Activated CD4-positive, alpha-beta T cell treated with anti-CD3 and anti-CD28 coated beads, Interleukin-2, amount 50 U/mL, for 16 hours (primary cell): Measurements from ENCODE around the gene KCNK3.
"Not testable (repeated sequence)": the region's sequence is repeated elsewhere in the genome, so short reads cannot be mapped to it uniquely, and the experiment has no call there.

Experiments used
- DNase-seq: peaks from one replicate; pipeline ENCODE4 v3.0.0-alpha.2; 2020

Gene KCNK3

DNA sequence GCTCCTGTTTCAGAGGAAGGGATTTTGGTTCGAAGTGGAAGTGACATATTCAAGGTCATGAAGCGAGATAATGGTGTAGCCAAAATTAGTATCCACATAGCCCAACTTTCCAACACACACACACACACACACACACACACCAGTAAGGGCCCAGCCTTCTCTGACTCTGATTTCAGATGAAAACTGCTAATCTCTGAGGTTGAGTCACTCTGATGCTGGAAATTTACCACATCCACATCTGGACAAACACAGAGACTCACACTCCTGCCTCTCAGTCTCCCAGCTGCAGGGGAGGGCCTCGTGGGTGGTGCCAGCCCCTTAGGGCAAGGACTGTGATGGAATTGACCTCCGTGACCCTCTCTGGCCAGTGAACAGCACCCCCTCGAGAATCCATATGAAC is 42.6 kb downstream of the KCNK3 start:
- no peak for DNase-seq

DNA sequence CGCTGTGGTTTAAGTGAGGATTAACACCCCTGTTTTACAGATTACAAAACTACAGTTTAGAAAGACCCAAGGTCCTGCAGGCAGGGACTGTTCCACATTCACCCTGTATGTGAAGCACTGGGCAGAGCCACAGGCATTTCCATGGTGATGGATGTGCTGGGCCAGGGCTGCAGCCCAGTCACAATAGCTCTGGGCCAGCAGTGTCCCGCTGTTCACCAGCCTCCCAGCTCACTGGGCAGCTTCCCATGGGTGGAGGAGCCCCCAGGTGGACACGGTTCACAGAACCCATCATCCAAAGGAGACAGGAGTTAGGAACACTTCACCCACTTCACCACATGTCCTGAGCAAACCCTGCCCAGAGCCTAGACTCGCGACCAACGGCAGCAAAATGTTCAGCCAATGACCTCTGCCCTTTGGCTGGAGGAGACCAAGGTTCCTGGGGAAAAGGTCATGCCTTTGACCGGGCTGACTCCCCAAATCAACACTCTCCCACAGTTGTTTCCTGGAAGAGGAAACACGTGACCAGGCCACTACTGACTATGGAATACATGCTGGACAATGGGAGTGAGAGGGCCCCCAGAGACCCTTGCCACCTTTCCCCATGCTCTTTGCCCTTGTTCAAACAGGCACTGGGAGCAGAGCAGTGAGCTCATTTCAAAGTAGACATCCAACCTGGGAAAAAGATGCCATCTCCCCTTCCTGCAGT is 43.5 kb downstream of the KCNK3 start:
- no peak for DNase-seq

DNA sequence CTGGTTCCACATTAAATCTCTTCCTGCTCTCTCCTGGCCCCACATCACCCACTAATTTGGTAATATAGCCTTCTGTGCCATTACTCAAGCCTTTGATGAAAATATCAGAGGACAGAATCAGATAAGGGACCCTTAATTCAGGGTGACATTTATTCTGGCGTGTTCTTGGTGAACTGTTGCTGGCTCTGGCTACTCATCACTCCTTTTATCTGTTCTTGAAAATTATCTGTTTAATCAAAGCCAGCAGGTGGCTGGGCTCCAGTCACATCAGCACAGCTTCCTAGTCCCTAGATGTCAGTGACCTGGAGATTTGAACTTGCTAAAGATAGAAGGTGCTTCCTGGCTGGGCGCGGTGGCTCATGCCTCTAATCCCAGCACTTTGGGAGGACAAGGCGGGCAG is 44.7 kb downstream of the KCNK3 start:
- DNase-seq, result no peak

DNA sequence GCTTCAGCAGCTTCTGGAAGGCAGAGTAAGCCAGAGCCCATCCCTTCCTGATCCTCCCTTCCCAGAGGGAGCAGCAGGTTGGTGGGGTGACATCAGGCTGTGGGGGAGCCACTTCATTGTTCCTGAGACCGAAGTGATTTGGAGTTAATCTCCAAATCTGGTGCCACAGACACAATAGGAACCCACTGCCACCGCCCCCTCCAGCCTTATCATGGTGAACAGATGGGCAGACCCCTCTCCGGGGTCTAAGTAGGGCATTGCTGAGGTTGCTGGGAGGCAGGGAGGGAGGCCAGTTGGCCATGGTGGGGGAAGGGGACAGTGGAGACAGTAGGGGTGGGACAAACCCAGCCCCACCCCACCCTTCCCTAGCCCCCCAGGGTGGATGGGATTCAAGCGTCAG is 46.0 kb downstream of the KCNK3 start:
- no peak for DNase-seq

DNA sequence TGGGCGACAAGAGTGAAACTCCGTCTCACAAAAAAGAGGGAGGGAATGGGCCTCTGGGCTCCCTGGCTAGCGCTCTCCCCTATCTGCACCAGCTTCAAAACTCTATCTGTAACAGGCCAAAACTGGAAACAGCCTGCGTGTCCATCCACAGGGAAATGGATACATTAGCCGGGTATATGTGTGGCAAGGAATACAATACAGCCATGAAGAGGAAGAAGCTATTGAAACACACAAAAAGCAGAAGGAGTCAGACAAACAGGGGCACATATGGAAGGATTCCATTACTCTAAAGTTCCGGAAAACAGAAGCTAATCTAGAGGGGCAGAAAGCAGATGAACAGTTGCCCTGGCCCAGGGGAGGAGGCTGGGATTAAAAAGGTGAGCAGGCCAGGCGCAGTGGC is 47.0 kb downstream of the KCNK3 start:
- no peak for DNase-seq

DNA sequence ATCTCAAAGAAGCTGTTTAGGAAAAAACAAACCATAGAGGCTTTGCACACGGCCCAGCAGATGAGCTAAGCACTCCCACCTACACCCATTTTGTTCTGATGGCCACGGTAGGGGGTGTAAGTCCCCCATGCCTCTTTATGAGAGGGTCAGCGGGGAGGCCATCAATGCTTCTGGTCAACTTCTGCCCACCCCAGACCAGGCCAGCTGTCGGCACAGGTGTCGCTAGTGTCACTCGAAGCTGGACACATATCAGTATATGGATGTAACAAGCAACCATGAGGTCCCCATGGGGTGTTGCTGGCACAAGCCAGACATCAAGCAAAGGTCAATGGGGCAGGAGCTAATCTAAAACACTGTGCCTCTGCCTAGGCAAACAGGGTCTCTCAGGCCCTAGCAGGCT is 47.8 kb downstream of the KCNK3 start:
- DNase-seq, result no peak

DNA sequence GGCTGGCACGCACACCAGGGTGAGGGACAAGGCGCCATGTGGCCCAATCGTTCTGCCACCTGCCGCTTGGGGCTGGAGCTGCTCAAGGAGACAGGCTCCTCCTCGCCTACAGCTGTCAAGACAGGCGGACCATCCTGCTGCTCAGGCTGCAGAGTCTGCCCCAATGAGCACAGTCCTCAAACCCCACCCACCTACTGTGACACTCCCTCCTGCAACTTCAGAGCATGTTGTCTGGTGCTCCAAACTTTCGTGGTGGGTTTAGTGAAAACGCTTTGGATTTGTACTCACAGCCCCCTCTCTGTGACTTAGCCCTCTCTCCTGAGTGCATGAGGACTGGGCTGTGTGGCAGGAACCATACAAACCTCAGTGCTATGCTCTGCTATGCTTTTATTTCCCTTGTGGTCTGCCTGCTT is 48.4 kb downstream of the KCNK3 start:
- no peak for DNase-seq

DNA sequence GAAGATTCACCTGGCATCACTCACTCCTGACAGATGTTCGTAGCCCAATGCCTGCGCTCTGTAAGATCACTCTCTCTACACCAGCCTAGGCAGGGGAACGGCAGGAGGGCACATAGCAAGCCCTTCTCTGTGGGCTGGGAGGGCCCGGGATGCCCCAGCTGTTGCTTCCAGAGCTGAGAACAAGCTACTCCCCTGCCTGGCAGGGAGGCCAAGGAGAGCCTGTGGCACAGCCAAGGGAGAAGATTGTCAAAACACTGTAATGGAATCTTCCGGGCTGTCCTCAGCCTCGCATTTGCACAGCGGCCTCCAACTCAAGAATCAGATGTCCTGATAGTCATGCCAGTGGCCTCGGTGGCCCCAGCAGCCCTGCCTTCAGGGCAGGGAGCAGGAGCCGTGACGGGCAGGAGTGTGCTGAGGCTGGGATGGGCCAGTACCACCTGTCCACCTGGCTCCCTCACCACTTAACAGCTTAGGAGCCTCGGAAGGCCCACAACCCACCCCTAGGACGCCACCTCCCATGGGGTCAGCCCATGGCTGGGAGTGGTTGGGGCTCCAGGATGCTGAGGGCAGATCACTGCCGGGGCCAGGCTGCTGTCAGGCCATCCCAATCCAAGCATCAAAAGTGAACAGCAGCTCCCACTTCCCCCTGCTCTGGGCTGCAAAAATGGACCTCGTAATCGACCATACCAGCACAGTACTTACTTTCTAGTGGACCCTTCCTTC is 49.7 kb downstream of the KCNK3 start:
- no peak for DNase-seq

DNA sequence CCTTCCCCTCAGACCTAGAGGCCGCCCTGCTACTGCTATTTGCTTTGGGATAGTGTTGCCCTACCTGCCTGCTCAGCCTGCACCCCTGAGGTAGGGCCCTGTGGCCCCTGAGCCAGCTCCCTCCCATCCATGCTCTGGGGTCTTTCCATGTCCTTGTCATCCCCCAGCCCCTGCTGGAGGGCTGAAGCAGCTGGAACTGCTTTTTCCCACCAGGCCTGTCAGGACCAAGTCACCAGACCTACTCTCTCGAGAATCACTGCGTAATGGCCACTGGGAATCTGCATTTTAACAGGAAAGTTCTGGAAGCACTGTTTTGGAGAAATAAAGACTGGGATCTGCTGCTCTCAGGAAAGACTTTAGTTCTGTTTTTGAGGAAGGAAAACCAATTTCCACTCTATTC is 51.3 kb downstream of the KCNK3 start:
- no peak for DNase-seq

DNA sequence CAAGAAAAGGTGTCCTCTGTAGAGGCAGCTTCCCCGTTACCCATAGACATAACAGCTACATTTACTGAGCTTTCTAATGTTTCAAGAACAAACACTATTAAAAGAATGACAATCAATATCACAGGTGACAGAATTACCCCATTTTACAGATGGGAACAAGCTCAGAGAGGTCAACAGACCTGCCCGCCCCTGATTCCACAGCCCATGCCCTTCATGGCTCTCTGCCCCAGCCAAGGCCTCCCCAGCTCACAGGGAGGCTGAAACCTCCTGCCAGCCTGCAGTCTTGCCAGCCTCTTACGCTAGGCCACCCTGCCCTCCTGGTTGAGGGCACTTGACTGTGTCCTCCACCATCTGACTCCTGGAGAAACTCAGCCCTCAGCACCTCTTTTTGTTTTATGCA is 52.4 kb downstream of the KCNK3 start:
- no peak for DNase-seq

DNA sequence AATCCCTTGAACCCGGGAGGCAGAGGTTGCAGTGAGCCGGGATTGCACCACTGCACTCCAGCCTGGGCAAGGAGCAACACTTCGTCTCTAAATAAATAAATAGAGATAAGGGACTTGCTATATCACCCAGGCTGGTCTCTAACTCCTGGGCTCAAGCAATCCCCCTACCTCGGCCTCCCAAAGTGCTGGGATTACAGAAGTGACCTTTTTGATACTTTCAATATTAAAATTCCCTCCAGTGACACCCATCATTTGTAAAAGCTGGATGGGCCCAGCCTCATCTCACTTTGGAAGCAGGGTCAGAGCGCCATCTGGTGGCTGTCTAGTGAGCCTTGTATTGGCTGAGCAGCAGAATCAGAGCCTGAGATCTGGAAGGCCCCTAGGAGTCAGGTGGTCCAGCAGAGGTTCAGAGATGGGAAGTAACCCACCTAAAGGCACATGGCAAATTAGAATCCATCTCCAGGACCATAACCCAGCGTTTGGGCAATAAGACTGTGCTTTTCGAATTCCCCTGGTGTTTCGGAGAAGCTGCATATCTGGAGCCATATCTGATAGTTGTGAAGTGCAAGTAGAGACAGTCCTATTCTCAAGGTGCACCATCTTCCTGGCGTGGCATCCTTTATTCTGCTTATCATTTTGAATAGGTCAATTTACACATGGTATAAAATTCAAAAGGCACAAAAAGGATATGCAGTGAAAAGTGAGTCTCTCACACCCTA is 53.2 kb downstream of the KCNK3 start:
- DNase-seq, result peak; percentile 77

DNA sequence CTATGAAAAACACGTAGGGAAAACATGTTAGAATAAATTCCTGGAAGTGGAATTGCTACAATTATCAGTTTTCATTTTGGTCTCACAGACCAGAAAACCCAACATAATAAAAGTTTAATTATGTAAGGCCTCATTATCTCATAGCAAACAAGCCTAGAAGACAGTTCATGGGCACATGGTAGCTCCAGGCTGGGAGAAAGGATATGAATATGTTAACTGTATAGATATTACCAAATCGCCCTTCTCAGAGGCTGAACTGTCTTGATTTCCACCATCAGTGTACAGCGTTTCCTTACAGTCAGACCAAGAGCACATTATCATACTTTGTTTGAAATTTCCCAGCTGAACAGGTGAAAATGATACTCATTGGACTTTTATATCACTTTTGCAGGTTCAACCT is 54.4 kb downstream of the KCNK3 start:
- DNase-seq, result no peak

DNA sequence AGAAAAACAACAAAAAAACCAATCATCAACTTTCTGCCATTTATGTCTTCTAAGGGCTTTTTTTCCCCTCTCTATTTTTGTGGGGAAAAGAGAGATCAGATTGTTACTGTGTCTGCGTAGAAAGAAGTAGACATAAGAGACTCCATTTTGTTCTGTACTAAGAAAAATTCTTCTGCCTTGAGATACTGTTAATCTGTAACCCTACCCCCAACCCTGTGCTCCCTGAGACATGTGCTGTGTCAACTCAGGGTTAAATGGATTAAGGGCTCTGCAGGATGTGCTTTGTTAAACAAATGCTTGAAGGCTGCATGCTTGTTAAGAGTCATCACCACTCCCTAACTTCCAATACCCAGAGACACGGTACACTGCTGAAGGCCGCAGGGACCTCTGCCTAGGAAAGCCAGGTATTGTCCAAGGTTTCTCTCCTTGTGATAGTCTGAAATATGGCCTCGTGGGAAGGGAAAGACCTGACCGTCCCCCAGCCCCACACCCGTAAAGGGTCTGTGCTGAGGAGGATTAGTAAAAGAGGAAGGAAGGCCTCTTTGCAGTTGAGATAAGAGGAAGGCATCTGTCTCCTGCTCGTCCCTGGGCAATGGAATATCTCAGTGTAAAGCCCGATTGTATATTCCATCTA is 57.4 kb downstream of the KCNK3 start:
- not testable (repeated sequence) for DNase-seq

DNA sequence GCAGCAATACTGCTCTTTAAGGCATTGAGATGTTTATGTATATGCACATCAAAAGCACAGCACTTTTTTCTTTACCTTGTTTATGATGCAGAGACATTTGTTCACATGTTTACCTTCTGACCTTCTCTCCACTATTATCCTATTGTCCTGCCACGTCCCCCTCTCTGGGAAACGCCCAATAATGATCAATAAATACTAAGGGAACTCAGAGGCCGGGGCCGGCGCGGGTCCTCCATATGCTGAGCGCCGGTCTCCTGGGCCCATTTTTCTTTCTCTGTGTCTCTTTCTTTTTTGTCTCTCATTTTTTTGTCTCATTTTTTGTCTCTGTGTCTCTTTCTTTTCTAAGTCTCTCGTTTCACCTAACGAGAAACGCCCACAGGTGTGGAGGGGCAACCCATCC is 57.9 kb downstream of the KCNK3 start:
- DNase-seq, result not testable (repeated sequence)

DNA sequence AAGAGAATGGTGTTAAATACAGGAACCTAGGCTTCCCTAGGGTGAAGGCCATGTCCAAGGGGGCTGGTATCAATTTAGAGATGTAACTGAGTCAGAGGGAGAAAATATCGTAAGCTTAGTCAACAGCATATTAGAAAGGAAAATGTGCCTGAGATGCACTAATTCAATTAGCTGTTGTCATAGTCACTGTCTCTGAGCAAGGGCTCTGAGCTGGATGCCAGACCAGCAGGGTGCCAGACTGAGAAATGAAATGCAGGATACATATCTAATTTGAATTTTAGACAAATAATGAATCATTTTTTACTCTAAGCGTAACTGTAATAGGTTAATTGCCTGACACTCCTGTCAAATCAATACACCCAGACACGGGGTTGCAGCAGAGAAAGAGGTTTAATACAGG is 60.1 kb downstream of the KCNK3 start:
- DNase-seq, result no peak

DNA sequence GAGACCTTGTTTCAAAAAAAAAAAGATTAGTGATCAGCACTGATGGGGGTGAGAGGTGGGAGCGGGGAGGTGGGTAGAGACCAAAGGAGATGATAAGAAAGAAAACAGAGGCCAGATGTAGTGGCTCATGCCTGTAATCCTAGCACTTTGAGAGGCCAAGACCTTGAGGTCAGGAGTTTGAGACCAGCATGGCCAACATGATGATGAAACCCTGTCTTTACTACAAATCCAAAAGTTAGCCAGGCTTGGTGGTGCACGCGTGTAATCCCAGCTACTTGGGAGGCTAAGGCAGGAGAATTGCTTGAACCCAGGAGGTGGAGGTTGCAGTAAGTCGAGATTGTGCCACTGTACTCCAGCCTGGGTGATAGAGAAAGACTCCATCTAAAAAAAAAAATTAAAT is 62.0 kb downstream of the KCNK3 start:
- no peak for DNase-seq

DNA sequence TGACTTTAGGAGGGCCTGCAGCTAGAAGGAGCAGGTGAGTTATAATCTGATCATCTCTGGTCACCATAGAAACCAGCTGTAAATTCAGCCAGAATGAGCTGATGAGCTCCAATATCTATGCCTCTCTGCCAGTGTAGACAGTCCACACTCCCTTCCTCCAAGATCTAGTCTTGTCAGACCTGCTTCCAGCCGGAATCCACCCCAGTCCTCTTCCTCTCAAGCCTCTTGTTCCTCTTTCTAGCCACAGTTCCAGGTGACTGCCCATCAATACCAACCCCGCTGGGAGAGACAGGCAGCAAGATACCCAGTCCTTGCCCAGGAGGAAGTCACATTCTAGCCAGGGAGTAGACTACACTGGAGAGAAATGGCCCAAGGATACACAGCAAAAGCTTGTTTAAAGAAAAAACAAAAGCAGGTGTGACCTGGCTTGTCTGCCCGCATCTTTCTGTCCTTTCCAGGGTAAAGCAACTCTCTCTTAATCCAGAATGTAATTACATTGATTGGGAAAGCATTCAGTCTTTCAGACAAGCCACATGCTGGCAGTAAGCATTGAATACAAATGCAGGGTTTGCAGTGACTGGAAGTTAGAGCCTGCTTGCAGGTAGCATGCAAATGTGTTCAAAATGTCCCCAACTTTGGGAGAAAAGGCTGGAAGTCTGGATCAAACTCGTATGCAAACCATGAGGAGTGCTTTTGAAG is 62.6 kb downstream of the KCNK3 start:
- DNase-seq, result no peak

DNA sequence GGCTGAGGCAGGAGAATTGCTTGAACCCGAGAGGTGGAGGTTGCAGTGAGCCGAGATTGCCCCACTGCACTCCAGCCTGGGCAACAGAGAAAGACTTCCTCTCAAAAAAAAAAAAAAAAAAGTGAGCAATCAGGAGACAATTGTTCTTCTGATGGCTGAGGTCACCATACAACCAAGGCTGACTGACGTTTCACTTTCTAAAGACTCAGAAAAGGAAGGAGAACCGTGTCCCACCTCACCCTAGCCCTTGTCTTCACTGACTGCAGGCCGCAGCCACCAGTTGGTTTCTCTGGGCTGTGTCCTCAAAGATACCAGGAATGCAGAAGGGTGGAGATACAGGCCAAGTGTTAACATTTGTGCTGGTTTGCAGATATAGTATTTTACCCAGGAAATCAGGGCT is 63.8 kb downstream of the KCNK3 start:
- no peak for DNase-seq

DNA sequence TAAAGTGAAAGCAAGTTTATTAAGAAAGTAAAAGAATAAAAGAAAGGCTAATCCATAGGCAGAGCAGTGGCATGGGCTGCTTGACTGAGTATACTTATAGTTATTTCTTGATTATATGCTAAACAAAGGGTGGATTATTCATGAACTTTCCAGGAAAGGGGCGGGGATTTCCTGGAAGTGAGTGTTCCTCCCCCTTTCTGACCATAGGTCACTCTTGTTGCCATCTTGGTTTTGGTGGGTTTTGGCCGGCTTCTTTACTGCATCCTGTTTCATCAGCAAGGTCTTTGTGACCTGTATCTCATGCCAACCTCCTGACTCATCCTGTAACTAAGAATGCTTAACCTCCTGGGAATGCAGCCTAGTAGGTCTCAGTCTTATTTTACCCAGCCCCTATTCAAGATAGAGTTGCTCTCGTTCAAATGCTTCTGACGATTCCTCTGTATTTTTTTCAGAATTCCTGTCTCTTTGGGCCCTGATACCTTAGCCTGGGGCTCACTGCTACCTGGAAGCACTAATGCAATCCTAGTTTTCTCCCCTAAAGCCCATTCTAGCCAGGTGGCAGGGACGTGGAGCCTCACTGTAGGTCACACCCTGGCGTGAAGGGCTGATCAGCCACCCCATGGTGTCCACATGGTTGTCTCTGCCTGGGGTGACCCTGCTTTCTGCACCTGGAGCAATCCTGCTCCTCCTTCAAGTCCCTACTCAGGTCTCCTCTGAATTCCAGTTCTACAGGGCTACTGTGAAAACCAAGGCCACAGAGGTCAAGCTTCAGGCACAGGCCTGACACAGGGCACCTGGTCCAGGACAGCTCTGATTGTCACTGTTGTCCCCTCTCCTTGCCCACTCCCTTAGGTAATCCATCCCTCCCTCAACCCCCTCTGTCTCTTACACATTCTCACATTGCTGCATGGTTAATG is 65.6 kb downstream of the KCNK3 start:
- DNase-seq, result peak; percentile 61

DNA sequence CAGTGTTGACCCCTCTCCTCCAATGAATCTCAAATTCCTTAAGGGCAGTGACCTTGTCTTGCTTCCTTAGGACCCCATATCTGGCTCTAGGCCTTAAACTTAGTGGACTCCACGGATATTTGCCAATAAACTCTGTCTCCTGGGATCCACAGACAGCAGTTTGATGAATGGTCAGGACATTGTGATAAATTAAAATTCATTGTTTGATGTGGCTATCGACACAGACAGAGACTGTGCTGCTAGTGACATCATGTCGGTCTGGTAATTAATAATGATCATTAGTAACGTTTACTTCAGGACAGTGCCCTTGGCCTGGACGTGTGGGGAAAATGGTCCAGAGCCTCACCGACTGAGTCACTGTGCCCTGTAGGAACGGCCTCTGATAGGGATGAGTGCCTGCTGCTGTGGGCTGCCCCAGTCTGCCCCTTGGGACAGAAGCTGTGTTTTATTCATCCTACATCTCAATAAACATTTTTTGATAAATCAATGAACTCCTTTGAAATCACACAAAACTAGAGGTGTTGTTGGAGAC is 66.3 kb downstream of the KCNK3 start:
- DNase-seq, result no peak

DNA sequence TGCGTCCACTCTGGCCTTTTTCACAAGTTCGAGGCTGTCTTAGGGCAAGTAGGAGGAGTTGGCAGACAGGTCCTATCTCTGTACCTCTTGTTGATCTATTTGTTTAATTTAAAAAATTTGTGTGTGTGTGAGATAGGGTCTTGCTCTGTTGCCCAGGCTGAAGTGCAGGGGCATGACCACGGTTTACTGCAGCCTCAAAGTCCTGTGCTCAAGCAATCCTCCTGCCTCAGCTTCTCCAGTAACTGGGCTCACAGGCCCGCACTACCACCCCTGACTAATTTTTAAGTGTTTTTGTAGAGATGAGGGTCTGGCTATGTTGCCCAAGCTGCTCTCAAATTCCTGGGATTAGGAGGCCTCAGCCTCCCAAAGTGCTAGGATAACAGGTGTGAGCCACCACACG is 67.3 kb downstream of the KCNK3 start:
- no peak for DNase-seq

DNA sequence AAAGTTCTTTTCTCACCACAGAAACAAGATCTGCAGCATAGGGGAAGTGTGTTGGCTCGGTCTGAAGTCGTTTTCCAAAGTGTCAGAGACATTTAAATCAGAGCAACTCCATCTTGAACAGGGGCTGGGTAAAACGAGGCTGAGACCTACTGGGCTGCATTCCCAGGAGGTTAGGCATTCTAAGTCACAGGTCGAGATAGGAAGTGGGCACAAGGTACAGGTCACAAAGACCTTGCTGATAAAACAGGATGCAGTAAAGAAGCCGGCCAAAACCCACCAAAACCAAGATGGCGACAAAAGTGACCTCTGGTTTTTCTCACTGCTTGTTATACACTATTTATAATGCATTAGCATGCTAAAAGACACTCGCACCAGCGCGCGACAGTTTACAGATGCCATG is 68.5 kb downstream of the KCNK3 start:
- DNase-seq, result not testable (repeated sequence)
